ENCODE measurements around the gene ALG10.
"Not testable (repeated sequence)": the region's sequence is repeated elsewhere in the genome, so short reads cannot be mapped to it uniquely, and the experiment has no call there.

The ALG10 gene

DNA sequence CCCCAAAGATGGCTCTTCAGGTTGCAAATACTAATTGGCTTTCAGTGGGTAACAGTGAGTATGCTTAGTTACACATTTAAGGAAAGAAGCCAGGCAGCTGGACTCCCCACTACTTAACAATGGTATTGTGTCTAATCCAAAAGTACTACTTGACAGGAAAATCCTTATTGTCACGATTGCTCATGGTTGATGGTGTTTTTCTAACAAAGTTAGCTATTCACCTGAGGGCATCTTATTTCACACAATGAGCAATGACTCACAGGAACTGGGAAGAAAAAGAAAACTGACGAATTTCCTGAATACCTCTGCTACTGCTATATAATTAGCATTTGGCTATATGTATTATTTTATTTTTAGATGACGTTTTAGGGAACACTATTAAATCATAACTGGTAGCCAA lies 33.4 kb upstream of the ALG10 start:
- no peak for TF ChIP-seq POLR2AphosphoS5 (IDR thresholded peaks at IDR 0.05; ENCODE audit: low read depth)
- no peak for TF ChIP-seq SPI1 (IDR thresholded peaks at IDR 0.05; ENCODE audit: borderline replicate concordance, low read depth)
- TF ChIP-seq, protein P1, sequence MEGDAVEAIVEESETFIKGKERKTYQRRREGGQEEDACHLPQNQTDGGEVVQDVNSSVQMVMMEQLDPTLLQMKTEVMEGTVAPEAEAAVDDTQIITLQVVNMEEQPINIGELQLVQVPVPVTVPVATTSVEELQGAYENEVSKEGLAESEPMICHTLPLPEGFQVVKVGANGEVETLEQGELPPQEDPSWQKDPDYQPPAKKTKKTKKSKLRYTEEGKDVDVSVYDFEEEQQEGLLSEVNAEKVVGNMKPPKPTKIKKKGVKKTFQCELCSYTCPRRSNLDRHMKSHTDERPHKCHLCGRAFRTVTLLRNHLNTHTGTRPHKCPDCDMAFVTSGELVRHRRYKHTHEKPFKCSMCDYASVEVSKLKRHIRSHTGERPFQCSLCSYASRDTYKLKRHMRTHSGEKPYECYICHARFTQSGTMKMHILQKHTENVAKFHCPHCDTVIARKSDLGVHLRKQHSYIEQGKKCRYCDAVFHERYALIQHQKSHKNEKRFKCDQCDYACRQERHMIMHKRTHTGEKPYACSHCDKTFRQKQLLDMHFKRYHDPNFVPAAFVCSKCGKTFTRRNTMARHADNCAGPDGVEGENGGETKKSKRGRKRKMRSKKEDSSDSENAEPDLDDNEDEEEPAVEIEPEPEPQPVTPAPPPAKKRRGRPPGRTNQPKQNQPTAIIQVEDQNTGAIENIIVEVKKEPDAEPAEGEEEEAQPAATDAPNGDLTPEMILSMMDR (IDR thresholded peaks at IDR 0.05; ENCODE audit: insufficient read depth, low read length), result no peak
- TF ChIP-seq GABPA (IDR thresholded peaks at IDR 0.05; ENCODE audit: low read depth), result no peak
- TF ChIP-seq, protein P2, sequence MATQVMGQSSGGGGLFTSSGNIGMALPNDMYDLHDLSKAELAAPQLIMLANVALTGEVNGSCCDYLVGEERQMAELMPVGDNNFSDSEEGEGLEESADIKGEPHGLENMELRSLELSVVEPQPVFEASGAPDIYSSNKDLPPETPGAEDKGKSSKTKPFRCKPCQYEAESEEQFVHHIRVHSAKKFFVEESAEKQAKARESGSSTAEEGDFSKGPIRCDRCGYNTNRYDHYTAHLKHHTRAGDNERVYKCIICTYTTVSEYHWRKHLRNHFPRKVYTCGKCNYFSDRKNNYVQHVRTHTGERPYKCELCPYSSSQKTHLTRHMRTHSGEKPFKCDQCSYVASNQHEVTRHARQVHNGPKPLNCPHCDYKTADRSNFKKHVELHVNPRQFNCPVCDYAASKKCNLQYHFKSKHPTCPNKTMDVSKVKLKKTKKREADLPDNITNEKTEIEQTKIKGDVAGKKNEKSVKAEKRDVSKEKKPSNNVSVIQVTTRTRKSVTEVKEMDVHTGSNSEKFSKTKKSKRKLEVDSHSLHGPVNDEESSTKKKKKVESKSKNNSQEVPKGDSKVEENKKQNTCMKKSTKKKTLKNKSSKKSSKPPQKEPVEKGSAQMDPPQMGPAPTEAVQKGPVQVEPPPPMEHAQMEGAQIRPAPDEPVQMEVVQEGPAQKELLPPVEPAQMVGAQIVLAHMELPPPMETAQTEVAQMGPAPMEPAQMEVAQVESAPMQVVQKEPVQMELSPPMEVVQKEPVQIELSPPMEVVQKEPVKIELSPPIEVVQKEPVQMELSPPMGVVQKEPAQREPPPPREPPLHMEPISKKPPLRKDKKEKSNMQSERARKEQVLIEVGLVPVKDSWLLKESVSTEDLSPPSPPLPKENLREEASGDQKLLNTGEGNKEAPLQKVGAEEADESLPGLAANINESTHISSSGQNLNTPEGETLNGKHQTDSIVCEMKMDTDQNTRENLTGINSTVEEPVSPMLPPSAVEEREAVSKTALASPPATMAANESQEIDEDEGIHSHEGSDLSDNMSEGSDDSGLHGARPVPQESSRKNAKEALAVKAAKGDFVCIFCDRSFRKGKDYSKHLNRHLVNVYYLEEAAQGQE (IDR thresholded peaks at IDR 0.05; ENCODE audit: insufficient replicate concordance, low read depth), result no peak
- no peak for DNase-seq (ENCODE audit: low read depth in 1 of 2, low spot score in 1 of 2)

DNA sequence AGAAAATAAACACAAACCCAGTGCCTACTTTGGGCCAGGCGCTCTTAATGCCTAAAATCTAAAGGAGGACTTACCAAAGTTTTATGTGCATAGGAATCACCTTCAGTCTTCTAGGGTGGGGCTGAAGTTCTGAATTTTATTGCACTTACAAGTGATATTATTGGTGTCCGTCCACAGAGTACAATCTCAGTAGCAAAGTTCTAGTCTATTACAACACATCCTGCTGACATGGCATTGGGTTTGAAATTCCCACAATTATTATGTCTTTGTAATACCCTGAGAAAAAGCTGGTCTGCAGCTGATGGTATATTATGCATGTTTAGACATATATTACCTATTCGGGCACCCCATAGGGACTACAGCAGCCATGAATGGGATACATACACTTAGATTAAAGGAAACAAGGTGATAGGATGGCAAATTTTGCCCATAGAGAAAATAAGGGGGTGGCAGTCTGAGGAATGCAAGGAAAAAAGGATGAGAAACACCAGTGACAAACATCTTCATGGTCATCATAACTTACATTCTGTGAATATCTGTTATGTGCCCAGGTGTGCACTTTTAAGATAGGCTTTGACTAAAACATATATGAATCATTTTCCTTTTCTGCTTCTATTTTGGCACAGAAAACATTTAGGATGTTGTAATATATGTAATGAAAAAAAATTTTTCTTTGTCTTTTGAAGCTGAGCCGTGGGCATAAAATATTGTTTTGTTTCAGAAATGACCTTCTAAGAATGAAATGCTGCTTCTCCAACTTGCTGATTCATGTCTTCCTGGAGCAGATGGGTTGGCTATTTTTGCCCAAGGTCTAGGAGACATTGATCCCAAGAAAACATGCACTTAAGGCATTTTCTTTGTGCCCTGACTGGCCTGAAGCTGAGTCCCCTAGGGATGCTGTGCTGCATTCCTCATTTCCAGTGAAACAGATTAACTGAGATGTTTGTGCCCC lies 27.2 kb upstream of the ALG10 start:
- no peak overlapping the region for H3K27ac ChIP-seq (replicated peaks)
- H3K27me3 ChIP-seq (ENCODE audit: insufficient read depth, poor library complexity, severe bottlenecking), result no peaks in the 10 kb centered on the region
- TF ChIP-seq, protein P2 (IDR thresholded peaks at IDR 0.05; ENCODE audit: insufficient replicate concordance, low read depth), result no peak
- TF ChIP-seq SPI1 (IDR thresholded peaks at IDR 0.05; ENCODE audit: borderline replicate concordance, low read depth) (no peak), POLR2AphosphoS5 (IDR thresholded peaks at IDR 0.05; ENCODE audit: low read depth) (no peak), GABPA (IDR thresholded peaks at IDR 0.05; ENCODE audit: low read depth) (no peak)
- TF ChIP-seq, protein P1 (IDR thresholded peaks at IDR 0.05; ENCODE audit: insufficient read depth, low read length), result no peak
- H3K4me3 ChIP-seq (replicated peaks; ENCODE audit: insufficient read depth, low read length), result no peak overlapping the region
- no peak for DNase-seq (ENCODE audit: low read depth in 1 of 2, low spot score in 1 of 2)

More for the DNA sequence above, 33.4 kb upstream of the ALG10 start:
- no peak overlapping the region for H3K4me3 ChIP-seq (replicated peaks; ENCODE audit: insufficient read depth, low read length)
- H3K27ac ChIP-seq (replicated peaks), result no peak overlapping the region
- no peaks in the 10 kb centered on the region for H3K27me3 ChIP-seq (ENCODE audit: insufficient read depth, poor library complexity, severe bottlenecking)

DNA sequence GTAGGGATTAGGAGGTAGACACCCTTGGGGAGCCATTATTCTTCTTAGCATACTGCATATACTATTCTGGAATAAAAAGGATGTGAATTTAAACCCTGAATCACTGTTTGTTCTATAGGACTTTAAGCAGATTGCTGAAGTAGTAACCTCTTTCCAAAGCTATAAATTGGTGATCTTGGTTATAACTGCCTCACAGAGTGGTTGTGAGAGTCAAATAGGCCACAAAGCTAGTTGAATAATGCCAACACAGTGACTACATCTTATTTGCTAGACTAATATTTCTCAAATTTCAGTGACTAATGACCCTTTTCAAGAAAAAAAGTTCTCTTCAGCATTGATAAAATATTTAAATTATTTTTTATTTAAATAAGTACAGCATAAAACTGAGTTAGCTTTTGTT lies 13.5 kb upstream of the ALG10 start:
- not testable (repeated sequence) for H3K27ac ChIP-seq (replicated peaks); H3K27me3 ChIP-seq (ENCODE audit: insufficient read depth, poor library complexity, severe bottlenecking); DNase-seq (ENCODE audit: low read depth in 1 of 2, low spot score in 1 of 2); H3K4me3 ChIP-seq (replicated peaks; ENCODE audit: insufficient read depth, low read length)

DNA sequence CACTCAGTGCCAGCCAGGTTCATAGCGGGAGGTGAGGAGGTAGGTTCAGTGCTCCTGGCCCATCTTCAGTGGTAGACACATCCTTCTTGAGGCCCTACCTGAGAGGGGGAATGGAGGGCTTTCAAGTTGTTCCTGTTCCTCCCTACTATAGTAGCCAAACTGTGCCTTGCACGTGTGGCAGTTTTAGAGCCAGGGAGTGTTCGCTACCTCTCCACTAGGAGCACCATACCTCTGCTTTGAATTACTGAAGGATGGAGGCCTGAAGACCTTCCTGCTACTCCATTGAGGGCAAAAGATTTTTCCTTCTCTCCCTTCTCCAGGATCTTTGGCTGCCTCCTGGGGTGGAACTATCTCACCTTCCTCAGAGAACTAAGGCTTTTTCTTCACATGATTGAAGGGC lies 5.9 kb upstream of the ALG10 start:
- TF ChIP-seq POLR2AphosphoS5 (IDR thresholded peaks at IDR 0.05; ENCODE audit: low read depth) (no peak), GABPA (IDR thresholded peaks at IDR 0.05; ENCODE audit: low read depth) (no peak), SPI1 (IDR thresholded peaks at IDR 0.05; ENCODE audit: borderline replicate concordance, low read depth) (no peak)
- TF ChIP-seq, protein P2 (IDR thresholded peaks at IDR 0.05; ENCODE audit: insufficient replicate concordance, low read depth), result no peak
- TF ChIP-seq, protein P1 (IDR thresholded peaks at IDR 0.05; ENCODE audit: insufficient read depth, low read length), result no peak
- Histone ChIP-seq H3K27me3 (ENCODE audit: insufficient read depth, poor library complexity, severe bottlenecking) (no peaks in the 10 kb centered on the region), H3K27ac (replicated peaks) (no peak overlapping the region), H3K4me3 (replicated peaks; ENCODE audit: insufficient read depth, low read length) (no peak overlapping the region)
- DNase-seq (ENCODE audit: low read depth in 1 of 2, low spot score in 1 of 2), result no peak
